Bronchial epithelial cell (primary cell): ENCODE data around the gene SLC38A1. TPM values are rescaled to one million over a fixed set of nuclear protein-coding genes. Genes with fewer than 3 reads are reported as not detected.
"Not testable (repeated sequence)": the region's sequence is repeated elsewhere in the genome, so short reads cannot be mapped to it uniquely, and the experiment has no call there.

Experiments used
- DNase-seq: peaks from one replicate; pipeline ENCODE4 v3.0.0-alpha.2; 2010; ENCODE audit warnings: low read depth
- FAIRE-seq: peaks from 2 replicates; lab custom pipeline; 2011; peaks lifted over from hg19 to GRCh38; lab: Jason Lieb, UNC
- H3K27me3 ChIP-seq: 2 replicates; pipeline ENCODE4 v1.5.1; 2011; ENCODE audit warnings: low read length; ENCODE audit not compliant: control insufficient read depth, insufficient read depth
- H3K36me3 ChIP-seq: 2 replicates; pipeline ENCODE4 v1.5.1; 2011; ENCODE audit warnings: low read length; ENCODE audit not compliant: control insufficient read depth, insufficient read depth
- H3K4me3 ChIP-seq: 2 replicates; pipeline ENCODE4 v1.5.1; 2011; ENCODE audit warnings: mild to moderate bottlenecking, low read depth, low read length, control low read depth
- total RNA-seq: library from RNA; depleted of rRNA; stranded (reverse); fragments of >200 nt; gene quantifications from 2 replicates; pipeline ENCODE4 v1.2.1, GENCODE V29; 2014
- TF ChIP-seq, protein P1 (sequence below): IDR thresholded peaks from 2 replicates; pipeline ENCODE4 v1.5.1; 2011; ENCODE audit warnings: mild to moderate bottlenecking, moderate library complexity, low read length, control low read depth, inconsistent platforms; ENCODE audit not compliant: insufficient read depth, severe bottlenecking

The SLC38A1 gene
- total RNA-seq, 1 donor from 2014 or later, result 263 TPM

- Histone ChIP-seq H3K27me3 (no peaks in the 10 kb centered on the region), H3K36me3 (no peaks in the 10 kb centered on the region), H3K4me3 (no peak overlapping the region)
- FAIRE-seq (no peak), DNase-seq (no peak)
- TF ChIP-seq, protein P1, sequence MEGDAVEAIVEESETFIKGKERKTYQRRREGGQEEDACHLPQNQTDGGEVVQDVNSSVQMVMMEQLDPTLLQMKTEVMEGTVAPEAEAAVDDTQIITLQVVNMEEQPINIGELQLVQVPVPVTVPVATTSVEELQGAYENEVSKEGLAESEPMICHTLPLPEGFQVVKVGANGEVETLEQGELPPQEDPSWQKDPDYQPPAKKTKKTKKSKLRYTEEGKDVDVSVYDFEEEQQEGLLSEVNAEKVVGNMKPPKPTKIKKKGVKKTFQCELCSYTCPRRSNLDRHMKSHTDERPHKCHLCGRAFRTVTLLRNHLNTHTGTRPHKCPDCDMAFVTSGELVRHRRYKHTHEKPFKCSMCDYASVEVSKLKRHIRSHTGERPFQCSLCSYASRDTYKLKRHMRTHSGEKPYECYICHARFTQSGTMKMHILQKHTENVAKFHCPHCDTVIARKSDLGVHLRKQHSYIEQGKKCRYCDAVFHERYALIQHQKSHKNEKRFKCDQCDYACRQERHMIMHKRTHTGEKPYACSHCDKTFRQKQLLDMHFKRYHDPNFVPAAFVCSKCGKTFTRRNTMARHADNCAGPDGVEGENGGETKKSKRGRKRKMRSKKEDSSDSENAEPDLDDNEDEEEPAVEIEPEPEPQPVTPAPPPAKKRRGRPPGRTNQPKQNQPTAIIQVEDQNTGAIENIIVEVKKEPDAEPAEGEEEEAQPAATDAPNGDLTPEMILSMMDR, result no peak
Measured at GRCh38 chr12:46299851-46300250, 31.0 kb upstream of the SLC38A1 start.

DNA sequence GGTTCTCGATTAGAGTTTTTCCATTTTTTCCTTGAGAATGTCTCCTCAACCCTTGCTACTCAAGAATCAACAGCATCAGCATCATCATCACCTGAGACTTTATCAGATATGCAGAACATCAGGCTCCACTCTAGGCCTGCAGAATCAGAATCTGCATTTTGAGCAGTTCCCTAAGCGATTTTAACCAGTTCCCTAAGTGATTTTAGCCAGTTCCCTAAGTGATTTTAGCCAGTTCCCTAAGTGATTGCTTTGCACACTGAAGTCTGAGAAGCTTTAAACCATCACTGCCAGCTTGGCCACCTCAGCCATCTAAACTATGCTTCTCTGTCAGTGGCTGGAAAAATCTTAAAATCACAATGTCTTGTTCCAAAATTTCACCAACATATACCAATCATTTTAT, 29.4 kb upstream of the SLC38A1 start:
- Histone ChIP-seq H3K27me3 (no peaks in the 10 kb centered on the region), H3K36me3 (no peaks in the 10 kb centered on the region), H3K4me3 (no peak overlapping the region)
- no peak for DNase-seq
- FAIRE-seq, result no peak
- TF ChIP-seq, protein P1, result no peak

DNA sequence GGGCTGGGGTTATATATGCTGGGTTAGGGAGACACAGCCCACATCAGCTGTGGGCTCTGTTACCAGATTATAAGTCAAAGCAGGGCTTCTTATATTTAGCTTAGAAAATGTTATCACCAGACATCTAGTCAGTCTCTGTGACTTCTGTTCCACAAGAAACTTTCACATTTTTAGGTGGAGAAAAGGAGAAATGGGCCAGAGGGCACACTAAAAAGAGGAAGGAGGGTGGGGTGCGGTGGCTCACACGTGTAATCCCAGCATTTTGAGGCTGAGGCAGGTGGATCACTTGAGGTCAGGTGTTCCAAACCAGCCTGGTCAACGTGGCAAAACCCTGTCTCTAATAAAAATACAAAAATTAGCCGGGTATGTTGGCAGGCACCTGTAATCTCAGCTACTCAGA, 28.0 kb upstream of the SLC38A1 start:
- Histone ChIP-seq H3K36me3 (no peaks in the 10 kb centered on the region), H3K4me3 (no peak overlapping the region), H3K27me3 (no peaks in the 10 kb centered on the region)
- DNase-seq, result no peak
- no peak for FAIRE-seq
- TF ChIP-seq, protein P1, result no peak

DNA sequence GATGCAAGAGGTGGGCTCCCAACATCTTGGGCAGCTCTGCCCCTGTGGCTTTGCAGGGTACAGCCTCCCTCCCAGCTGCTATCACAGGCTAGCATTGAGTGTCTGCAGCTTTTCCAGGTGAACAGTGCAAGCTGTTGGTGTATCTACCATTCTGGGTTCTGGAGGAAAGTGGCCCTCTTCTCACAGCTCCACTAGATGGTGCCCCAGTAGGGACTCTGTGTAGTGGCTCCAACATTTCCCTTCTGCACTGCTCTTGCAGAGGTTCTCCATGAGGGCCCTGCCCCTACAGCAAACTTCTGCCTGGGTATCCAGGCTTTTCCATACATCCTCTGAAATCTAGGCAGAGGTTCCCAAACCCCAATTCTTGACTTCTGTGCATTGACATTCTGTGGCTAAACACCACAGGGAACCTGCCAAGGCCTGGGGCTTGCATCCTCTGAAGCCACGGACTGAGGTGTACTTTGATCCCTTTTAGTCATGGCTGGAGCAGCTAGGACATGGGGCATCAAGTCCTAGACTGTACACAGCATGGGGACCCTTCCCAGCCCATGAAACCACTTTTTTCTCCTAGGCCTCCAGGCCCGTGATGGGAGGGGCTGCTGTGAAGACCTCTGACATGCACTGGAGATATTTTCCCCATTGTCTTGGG, 24.0 kb upstream of the SLC38A1 start:
- DNase-seq (no peak), FAIRE-seq (no peak)

GRCh38 chr12:46291953-46292352, 23.1 kb upstream of the SLC38A1 start:
- H3K27me3 ChIP-seq, FAIRE-seq, DNase-seq, H3K36me3 ChIP-seq, H3K4me3 ChIP-seq: not testable (repeated sequence)

More for the DNA sequence above, 24.0 kb upstream of the SLC38A1 start:
- H3K4me3 ChIP-seq, result no peak overlapping the region
- TF ChIP-seq, protein P1, result peak; percentile 17
- H3K36me3 ChIP-seq, result no peaks in the 10 kb centered on the region
- no peaks in the 10 kb centered on the region for H3K27me3 ChIP-seq

- FAIRE-seq, result not testable (repeated sequence)
Measured at GRCh38 chr12:46285177-46285576, 16.3 kb upstream of the SLC38A1 start.

GRCh38 chr12:46282829-46283228, 14.0 kb upstream of the SLC38A1 start:
- no peaks in the 10 kb centered on the region for H3K27me3 ChIP-seq
- no peak for DNase-seq
- TF ChIP-seq, protein P1, result no peak
- H3K36me3 ChIP-seq, result no peaks in the 10 kb centered on the region
- H3K4me3 ChIP-seq, result no peak overlapping the region
- no peak for FAIRE-seq

More at GRCh38 chr12:46285177-46285576, 16.3 kb upstream of the SLC38A1 start:
- H3K36me3 ChIP-seq, DNase-seq, H3K4me3 ChIP-seq, H3K27me3 ChIP-seq: not testable (repeated sequence)
